GM13977 (cell line): ENCODE results near the gene CFAP20.

ENCODE experiments used
- DNase-seq: peaks from one replicate; pipeline ENCODE4 v3.0.0; 2012; ENCODE audit warnings: low spot score
- CTCF ChIP-seq: IDR thresholded peaks from 2 replicates; pipeline ENCODE4 v1.5.1; 2012; ENCODE audit warnings: mild to moderate bottlenecking, control low read depth; ENCODE audit not compliant: insufficient read depth; ENCODE audit errors: extremely low read depth, missing control alignments
- in situ Hi-C: fragments of 300-500 bp; cut with MboI; formaldehyde crosslinking; loops from one replicate; pipeline ENCODE4 v1.12.0; 2022; ENCODE audit warnings: low sequenced_read_pairs, low pct_unique_long_range_greater_than_20kb, mixed read lengths, inconsistent platforms; ENCODE audit not compliant: unreplicated experiment

The CFAP20 gene

DNA sequence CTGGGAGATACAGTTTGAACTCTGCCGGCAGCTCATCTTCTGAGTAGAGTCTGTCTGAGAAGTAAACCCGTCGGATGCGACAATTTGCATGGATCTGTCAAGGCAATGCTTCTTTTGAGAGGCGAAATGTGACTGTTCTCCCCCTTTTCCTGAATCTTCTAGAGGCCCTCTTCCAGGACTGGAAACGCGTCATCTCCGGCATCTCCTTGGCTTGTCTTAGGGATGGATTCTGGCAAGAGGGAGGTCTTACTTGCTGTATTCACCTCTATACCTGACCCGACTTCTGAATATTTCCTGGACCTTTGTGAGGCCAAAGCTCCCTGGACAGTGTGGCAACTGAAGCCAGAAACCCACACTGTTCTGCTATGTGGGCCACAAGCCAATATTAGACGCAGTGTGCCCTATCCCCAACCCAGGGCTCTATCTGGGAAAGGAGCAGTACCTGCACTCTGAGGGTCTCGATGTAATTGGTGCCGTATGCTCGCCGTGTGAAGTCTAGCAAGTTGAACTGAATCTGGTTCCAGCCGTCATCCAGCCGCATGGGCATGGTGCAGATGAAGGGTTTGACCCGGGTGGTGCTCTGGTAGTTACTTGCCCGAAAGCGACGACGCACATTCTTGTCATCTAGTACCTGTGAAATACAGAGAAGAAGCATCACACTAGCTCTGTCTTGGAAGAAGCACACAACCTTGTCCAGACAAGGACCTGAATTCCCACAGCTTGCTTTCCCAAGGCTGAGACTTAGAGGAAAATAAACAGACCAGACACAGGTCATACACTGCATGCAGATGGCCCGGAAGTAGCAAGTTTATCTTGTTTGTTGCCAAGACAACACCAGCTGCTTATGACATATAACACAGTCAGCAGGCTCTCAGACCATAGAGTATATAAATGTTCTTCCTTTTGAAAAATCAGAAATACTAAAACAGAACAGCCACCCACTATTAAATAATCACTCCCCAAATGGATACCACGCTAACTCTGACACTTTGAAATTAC, 14.1 kb downstream of the CFAP20 start:
- in situ Hi-C loops = no loop called here

DNA sequence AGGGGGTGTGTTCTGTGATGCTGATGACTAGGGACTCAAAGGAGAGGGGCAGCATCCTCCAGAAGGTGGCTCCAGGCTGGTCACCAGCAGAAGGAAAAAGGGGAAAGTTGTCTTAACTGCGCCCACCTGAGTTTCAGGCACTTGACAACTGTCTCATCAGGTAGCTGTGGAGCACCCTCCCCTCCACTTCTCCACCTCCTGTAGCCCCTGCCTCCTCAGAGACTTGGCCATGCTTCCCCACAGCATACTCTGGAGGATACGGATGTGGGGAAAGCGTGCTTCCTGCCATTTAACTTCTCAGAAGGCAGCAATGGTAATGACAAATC, 17.9 kb downstream of the CFAP20 start:
- in situ Hi-C loops = no loop called here
- no peak for TF ChIP-seq CTCF
- no peak for DNase-seq

More for the DNA sequence above, 14.1 kb downstream of the CFAP20 start:
- DNase-seq = no peak
- no peak for TF ChIP-seq CTCF

- DNase-seq = no peak
- in situ Hi-C loops = no loop called here
- no peak for TF ChIP-seq CTCF
These were observed 18.4 kb downstream of the CFAP20 start for GRCh38 chr16:58110571-58111301.

GRCh38 chr16:58109881-58110280, 19.3 kb downstream of the CFAP20 start:
- in situ Hi-C loops = no loop called here
- no peak for DNase-seq

GRCh38 chr16:58109330-58109729, 19.9 kb downstream of the CFAP20 start:
- in situ Hi-C loops = no loop called here
- no peak for TF ChIP-seq CTCF
- no peak for DNase-seq

More at GRCh38 chr16:58109881-58110280, 19.3 kb downstream of the CFAP20 start:
- TF ChIP-seq CTCF = no peak

GRCh38 chr16:58107709-58108108, 21.5 kb downstream of the CFAP20 start:
- DNase-seq = no peak
- in situ Hi-C loops = no loop called here
- no peak for TF ChIP-seq CTCF
